ENCODE results near the gene VASH1.

Gene VASH1

DNA sequence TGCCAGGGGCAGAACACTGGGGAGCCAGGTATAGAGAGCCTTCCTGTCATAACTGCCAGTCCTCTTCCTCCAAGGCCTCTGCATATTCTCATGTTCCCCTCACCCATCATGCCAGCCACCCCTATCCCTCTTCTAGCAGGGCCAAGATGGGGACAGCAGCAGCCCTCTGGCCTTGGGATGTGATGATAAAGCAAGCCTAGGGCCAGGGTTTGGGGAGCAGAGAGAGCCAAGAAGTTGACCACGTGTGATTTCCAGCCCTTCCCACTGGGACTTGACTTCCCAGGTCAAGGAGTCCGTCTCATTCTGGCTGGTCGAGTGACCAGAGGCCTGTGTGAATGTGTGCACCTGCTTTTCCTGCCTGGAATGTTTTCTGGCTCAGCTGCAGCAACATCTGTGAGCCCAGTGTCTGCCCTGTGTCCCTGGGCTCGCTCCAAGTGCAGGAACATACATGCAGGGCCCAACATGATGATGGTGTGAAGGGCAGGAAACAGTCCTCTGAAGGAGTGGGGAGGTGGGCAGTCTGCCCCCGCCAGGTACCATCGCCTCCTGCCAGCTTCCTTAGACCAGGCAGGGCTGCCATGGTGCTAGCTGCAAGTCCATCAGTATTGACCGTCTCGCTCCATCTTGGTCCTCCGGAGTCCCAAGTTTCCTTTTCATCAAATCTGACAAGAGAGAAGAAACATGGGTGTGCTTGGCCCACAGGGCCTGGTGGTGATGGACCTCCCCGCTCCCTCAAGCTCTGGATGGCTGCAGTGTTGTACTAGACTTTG, 21.0 kb downstream of the VASH1 start:
- Histone ChIP-seq H3K4me1 (ENCODE audit: insufficient read depth, low read length, poor library complexity, severe bottlenecking) (peaks cover 15% of the 10 kb centered on the region), H3K9ac (ENCODE audit: low read depth, low read length, poor library complexity, severe bottlenecking) (peak overlapping the region; percentile 63), H2AFZ (ENCODE audit: low read length) (no peak overlapping the region), H4K20me1 (ENCODE audit: insufficient read depth, low read length, poor library complexity, severe bottlenecking) (no peaks in the 10 kb centered on the region), H3K9me2 (replicated peaks; ENCODE audit: low read depth, low read length) (no peaks in the 10 kb centered on the region), H3F3A (ENCODE audit: low read depth) (no peaks in the 10 kb centered on the region), H3K4me3 (ENCODE audit: low read length, poor library complexity, severe bottlenecking) (no peak overlapping the region), H3K9me3 (ENCODE audit: insufficient read depth, low read depth, low read length) (no peaks in the 10 kb centered on the region), H3K36me3 (ENCODE audit: insufficient read depth, low read length) (peaks cover under 1% of the 10 kb centered on the region; the same call in 1 of the 2 replicates), H3K27me3 (ENCODE audit: insufficient read depth, low read length, poor library complexity, severe bottlenecking) (no peaks in the 10 kb centered on the region), H3K79me2 (ENCODE audit: insufficient read depth, low read length) (no peaks in the 10 kb centered on the region), H3K4me2 (ENCODE audit: low read depth, low read length, poor library complexity, severe bottlenecking) (peak overlapping the region; percentile 52)
- TF ChIP-seq EZH2phosphoT487 (IDR thresholded peaks at IDR 0.05; ENCODE audit: borderline replicate concordance): no peak
- TF ChIP-seq, protein P1, sequence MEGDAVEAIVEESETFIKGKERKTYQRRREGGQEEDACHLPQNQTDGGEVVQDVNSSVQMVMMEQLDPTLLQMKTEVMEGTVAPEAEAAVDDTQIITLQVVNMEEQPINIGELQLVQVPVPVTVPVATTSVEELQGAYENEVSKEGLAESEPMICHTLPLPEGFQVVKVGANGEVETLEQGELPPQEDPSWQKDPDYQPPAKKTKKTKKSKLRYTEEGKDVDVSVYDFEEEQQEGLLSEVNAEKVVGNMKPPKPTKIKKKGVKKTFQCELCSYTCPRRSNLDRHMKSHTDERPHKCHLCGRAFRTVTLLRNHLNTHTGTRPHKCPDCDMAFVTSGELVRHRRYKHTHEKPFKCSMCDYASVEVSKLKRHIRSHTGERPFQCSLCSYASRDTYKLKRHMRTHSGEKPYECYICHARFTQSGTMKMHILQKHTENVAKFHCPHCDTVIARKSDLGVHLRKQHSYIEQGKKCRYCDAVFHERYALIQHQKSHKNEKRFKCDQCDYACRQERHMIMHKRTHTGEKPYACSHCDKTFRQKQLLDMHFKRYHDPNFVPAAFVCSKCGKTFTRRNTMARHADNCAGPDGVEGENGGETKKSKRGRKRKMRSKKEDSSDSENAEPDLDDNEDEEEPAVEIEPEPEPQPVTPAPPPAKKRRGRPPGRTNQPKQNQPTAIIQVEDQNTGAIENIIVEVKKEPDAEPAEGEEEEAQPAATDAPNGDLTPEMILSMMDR (conservative IDR thresholded peaks at IDR 0.05; ENCODE audit: low read length): no peak

DNA sequence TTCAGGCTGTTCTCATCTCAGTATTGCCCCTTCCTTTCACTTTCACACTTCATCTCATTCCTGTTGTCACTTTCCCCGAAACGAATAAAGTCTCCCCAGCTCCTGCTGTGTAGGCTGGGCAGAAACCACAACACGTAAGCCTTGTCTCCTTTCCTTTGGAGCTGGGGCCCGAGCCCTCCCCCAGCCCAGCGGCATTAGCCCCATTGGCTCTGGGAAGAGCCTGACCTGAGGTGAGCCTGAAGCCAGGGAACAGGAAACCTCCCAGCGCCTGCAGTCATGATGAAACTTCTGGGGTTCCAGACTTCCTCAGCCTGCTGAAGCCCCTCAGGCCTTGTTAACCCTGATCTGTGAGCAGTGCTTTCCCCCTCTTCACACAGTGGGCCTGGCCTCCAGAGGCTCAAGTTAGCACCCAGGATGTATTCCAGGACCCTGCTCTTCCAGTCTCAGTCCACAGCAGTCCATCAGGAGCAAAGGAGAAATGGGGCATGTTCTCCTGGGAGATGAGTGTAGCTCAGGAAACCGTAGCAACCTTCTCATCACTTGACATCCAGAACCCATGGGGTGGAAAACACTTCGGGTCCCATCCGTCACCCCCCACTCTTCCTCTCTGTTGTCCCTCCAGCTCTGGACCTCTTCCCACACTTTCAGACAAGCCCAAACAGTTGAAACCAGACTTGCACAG, 21.8 kb downstream of the VASH1 start:
- Histone ChIP-seq H3K79me2 (ENCODE audit: insufficient read depth, low read length) (no peaks in the 10 kb centered on the region), H3K9me3 (ENCODE audit: insufficient read depth, low read depth, low read length) (no peaks in the 10 kb centered on the region), H2AFZ (ENCODE audit: low read length) (no peak overlapping the region), H3K4me2 (ENCODE audit: low read depth, low read length, poor library complexity, severe bottlenecking) (no peak overlapping the region), H3K27me3 (ENCODE audit: insufficient read depth, low read length, poor library complexity, severe bottlenecking) (no peaks in the 10 kb centered on the region), H3K4me3 (ENCODE audit: low read length, poor library complexity, severe bottlenecking) (no peak overlapping the region), H4K20me1 (ENCODE audit: insufficient read depth, low read length, poor library complexity, severe bottlenecking) (no peaks in the 10 kb centered on the region), H3K4me1 (ENCODE audit: insufficient read depth, low read length, poor library complexity, severe bottlenecking) (peaks cover 15% of the 10 kb centered on the region), H3K9ac (ENCODE audit: low read depth, low read length, poor library complexity, severe bottlenecking) (no peak overlapping the region), H3K36me3 (ENCODE audit: insufficient read depth, low read length) (peaks cover 8% of the 10 kb centered on the region; the same call in 1 of the 2 replicates), H3K9me2 (replicated peaks; ENCODE audit: low read depth, low read length) (no peaks in the 10 kb centered on the region), H3F3A (ENCODE audit: low read depth) (no peaks in the 10 kb centered on the region)
- TF ChIP-seq, protein P1 (conservative IDR thresholded peaks at IDR 0.05; ENCODE audit: low read length): no peak
- TF ChIP-seq EZH2phosphoT487 (IDR thresholded peaks at IDR 0.05; ENCODE audit: borderline replicate concordance): no peak

DNA sequence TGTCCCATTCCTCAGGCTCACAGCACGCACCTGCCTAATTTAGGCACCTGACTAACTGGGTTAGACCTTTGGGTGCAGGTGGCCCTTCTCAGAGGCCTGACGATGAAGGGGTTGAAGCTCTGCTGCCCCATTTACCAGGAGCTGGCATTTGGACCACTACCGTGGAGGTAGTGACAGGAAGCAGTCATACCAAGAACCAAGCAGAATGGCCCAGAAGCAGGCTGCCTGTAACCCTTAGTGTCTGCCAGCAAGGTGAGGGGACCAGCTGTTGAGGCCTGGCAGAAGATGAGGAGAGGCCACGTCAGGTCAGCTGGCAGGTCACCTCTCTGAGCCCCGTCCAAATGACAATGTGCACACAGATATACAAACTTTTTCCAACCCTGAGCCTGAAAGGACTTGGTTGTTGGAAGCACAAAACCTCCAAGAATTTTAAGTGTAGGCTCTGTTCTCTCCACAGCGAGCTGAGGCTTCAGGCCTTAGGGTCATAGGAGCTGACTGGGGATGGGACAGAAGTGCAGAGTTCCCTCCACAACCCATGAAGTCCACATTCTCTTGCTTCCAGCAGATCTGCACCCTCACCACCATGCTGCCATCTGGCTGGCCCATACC, 23.1 kb downstream of the VASH1 start:
- peaks cover 18% of the 10 kb centered on the region; the same call in 1 of the 2 replicates for H3K36me3 ChIP-seq (ENCODE audit: insufficient read depth, low read length)

More for the DNA sequence above, 23.1 kb downstream of the VASH1 start:
- Histone ChIP-seq H3K4me3 (ENCODE audit: low read length, poor library complexity, severe bottlenecking) (no peak overlapping the region), H4K20me1 (ENCODE audit: insufficient read depth, low read length, poor library complexity, severe bottlenecking) (no peaks in the 10 kb centered on the region), H3K27me3 (ENCODE audit: insufficient read depth, low read length, poor library complexity, severe bottlenecking) (no peaks in the 10 kb centered on the region), H3F3A (ENCODE audit: low read depth) (no peaks in the 10 kb centered on the region), H2AFZ (ENCODE audit: low read length) (no peak overlapping the region), H3K9ac (ENCODE audit: low read depth, low read length, poor library complexity, severe bottlenecking) (no peak overlapping the region), H3K9me2 (replicated peaks; ENCODE audit: low read depth, low read length) (no peaks in the 10 kb centered on the region), H3K4me1 (ENCODE audit: insufficient read depth, low read length, poor library complexity, severe bottlenecking) (peaks cover 15% of the 10 kb centered on the region), H3K79me2 (ENCODE audit: insufficient read depth, low read length) (no peaks in the 10 kb centered on the region), H3K4me2 (ENCODE audit: low read depth, low read length, poor library complexity, severe bottlenecking) (no peak overlapping the region), H3K9me3 (ENCODE audit: insufficient read depth, low read depth, low read length) (no peaks in the 10 kb centered on the region)
- TF ChIP-seq, protein P1 (conservative IDR thresholded peaks at IDR 0.05; ENCODE audit: low read length): no peak
- TF ChIP-seq EZH2phosphoT487 (IDR thresholded peaks at IDR 0.05; ENCODE audit: borderline replicate concordance): no peak
